GM10248 (cell line): ENCODE measurements around the gene C14orf132.

Source experiments
- CTCF ChIA-PET: fragments of 300-600 bp; sonication (Branson Sonifier 250); formaldehyde crosslinking; extraction: SDS; loops from one replicate; lab custom pipeline; 2021; ENCODE audit warnings: antibody characterized with exemption; lab: Yijun Ruan, JAX
- POLR2A ChIA-PET: fragments of 350-650 bp; sonication (Branson Sonifier 250); formaldehyde crosslinking; extraction: SDS; loops from one replicate; lab custom pipeline; 2020; ENCODE audit warnings: antibody characterized with exemption; lab: Yijun Ruan, JAX
- DNase-seq: peaks from one replicate; pipeline ENCODE4 v3.0.0; 2012; ENCODE audit errors: extremely low spot score
- TF ChIP-seq, protein P1 (sequence below): IDR thresholded peaks from 2 replicates; pipeline ENCODE4 v1.5.1; 2012; ENCODE audit warnings: mild to moderate bottlenecking, low read depth; ENCODE audit errors: extremely low read depth, missing control alignments, control extremely low read depth

The C14orf132 gene

DNA sequence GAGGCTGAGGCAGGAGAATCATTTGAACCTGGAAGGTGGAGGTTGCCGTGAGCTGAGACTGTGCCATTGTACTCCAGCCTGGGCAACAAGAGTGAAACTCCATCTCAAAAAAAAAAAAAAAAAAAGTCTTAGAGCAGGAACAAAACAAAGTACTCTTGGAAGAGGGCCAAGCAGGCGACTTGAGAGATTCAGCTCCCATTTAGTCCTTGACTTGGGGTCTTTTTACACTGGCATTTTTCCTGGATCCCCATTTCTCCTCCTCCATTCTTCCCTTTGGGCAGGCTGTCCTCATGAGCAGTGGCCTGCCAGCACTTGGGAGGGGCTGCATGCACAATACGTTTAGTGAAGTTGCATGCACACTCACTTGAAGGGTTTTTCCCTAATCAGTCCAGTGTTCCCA is 72.9 kb downstream of the C14orf132 start:
- DNase-seq = no peak
- CTCF ChIA-PET = no interaction called here
- POLR2A ChIA-PET = no interaction called here
- TF ChIP-seq, protein P1, sequence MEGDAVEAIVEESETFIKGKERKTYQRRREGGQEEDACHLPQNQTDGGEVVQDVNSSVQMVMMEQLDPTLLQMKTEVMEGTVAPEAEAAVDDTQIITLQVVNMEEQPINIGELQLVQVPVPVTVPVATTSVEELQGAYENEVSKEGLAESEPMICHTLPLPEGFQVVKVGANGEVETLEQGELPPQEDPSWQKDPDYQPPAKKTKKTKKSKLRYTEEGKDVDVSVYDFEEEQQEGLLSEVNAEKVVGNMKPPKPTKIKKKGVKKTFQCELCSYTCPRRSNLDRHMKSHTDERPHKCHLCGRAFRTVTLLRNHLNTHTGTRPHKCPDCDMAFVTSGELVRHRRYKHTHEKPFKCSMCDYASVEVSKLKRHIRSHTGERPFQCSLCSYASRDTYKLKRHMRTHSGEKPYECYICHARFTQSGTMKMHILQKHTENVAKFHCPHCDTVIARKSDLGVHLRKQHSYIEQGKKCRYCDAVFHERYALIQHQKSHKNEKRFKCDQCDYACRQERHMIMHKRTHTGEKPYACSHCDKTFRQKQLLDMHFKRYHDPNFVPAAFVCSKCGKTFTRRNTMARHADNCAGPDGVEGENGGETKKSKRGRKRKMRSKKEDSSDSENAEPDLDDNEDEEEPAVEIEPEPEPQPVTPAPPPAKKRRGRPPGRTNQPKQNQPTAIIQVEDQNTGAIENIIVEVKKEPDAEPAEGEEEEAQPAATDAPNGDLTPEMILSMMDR = no peak

DNA sequence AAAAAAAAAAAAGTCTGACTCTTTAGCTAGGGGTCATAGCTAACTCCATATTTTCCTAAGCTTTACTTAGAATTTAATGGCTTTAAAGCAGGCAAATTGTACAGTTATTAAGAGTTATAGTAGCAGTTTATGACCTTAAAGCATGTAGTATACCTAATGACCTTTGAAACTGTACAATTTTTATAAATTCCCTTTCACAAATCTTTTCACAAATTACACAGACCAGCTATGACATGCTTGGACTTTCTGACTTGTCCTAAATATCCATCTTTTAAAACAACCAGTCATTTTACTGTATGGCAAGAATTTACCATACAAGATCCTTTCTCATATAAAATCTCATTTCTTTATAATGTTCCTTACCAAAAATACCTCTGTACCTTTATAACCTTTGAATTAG is 74.8 kb downstream of the C14orf132 start:
- DNase-seq = no peak
- POLR2A ChIA-PET = no interaction called here
- CTCF ChIA-PET = interaction anchor here (1.0 to 1.3 kb wide), 2 partner anchors 13 to 162 kb away, joined by 5 read pairs; no protein-coding TSS in a partner anchor
- TF ChIP-seq, protein P1 = no peak

DNA sequence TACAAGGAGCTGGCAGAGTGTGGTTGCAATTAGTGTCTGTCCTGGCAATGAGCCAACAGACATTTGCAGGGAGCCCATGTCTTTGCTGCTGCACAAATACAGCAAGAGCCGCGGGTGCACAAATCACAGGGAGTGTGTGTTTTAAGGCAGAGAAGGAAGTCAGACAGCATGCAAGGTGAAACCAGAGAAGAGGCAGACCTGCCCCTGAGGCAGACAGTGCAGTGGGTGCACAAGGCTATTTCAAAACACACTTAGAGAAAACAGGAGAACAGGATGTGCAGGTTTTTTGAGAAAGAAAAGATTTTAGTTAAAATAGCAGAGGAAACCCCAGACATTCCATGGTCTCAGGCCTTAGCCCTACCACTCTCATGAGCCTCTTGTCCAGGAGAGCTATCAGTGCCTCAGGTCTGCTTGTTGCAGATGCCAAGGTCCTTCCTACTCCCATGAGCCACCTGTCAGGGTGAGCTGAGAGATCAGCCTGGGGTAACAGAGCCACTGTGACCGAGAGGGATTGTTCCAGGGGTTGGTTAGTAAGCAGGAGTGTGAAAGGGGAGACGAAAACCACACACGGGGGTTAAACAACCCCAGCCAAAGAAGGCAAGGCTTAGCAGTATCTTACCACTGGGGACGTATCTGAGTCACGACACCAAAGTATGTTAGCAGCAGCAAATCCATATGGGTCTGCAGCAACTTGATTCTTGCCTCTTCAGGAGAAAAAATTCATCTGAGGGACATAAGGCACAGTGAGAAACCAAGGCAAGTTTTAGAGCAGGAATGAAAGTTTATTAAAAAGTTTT is 78.1 kb downstream of the C14orf132 start:
- CTCF ChIA-PET = interaction anchor here (0.9 to 1.4 kb wide), 3 partner anchors 10 to 158 kb away, joined by 3 read pairs; no protein-coding TSS in a partner anchor
- TF ChIP-seq, protein P1 = no peak
- DNase-seq = no peak
- POLR2A ChIA-PET = no interaction called here

DNA sequence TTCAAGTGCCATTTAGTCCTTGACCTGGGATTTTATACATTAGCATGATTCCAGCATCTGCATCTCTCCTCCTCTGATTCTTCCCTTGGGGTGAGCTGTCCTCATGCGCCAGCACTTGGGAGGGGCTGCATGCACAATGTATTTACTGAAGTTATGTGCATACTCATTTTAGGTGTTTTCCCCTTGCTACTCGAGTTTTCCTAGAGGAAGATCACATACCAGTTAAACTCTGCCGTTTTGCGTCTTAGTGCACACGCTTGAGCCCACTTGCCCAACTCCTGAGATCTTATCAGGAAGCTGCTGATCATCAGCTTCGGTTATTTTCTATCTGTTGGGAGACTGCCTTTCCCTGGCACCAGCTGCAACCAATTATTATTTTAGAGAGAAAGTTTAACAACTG is 78.8 kb downstream of the C14orf132 start:
- ChIA-PET POLR2A (no interaction called here), CTCF (interaction anchor here (0.9 to 2.8 kb wide), 5 partner anchors 9 to 157 kb away, joined by 3 to 12 read pairs (median 3); no protein-coding TSS in a partner anchor)
- DNase-seq = no peak
- TF ChIP-seq, protein P1 = no peak

DNA sequence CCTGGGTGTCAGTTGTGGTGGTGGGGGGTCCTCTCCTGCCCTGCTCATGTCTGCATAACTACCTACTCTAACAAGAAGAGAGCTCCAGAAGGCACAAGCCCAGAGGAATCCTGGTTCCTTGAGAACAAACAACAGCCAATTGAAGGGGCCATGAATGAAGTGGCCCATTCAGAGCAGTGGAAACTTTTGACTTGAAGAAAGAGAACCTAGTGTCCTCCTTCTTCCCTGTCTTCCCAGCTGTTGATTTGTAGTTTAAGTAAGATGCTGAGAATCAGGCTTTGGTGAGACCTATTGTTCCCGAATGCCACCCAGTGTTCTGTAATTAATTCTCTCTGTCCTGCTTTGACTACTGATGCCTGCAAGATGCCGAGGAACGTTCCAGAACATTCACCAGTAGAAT is 79.2 kb downstream of the C14orf132 start:
- ChIA-PET POLR2A (no interaction called here), CTCF (interaction anchor here (0.9 to 2.8 kb wide), 3 partner anchors 17 to 143 kb away, joined by 3 to 12 read pairs (median 3); no protein-coding TSS in a partner anchor)
- TF ChIP-seq, protein P1 = no peak
- DNase-seq = no peak

DNA sequence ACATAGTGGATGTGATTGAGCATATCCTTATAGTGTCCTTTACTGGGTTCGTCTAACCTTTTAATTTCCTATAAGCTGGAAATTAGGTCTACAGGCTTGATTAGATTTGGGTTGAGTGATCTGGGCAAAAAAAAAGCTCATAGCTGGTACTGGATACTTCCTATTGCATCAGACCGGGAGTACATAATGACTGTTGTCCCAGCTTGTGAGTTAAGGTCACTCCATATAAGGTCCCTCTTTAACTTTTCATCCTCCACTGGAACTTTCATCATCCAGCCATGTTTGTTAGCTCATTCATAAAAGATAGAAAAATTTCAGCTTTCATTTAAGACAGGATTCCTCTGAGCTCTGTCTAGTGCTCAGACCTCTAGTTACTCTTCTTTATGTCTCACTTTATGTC is 80.8 kb downstream of the C14orf132 start:
- POLR2A ChIA-PET = no interaction called here
- TF ChIP-seq, protein P1 = no peak
- CTCF ChIA-PET = interaction anchor here (1.0 to 2.8 kb wide), 3 partner anchors 9 to 22 kb away, joined by 4 to 12 read pairs (median 5); no protein-coding TSS in a partner anchor
- DNase-seq = no peak
